Measurements from ENCODE around the gene ACY1. TPM values are rescaled to one million over a fixed set of nuclear protein-coding genes. Genes with fewer than 3 reads are reported as not detected.

The ACY1 gene
- total RNA-seq, 1 donor from 2014 or later, result 52.9 TPM

Other genes starting within 250 kb of the ACY1 start
- not detected in 2 replicates for gene IQCF6, start 204.3 kb upstream of the ACY1 start, total RNA-seq
- not detected in 2 replicates for gene IQCF2, start 121.9 kb upstream of the ACY1 start, total RNA-seq
- not detected in 2 replicates for gene IQCF5, start 107.9 kb upstream of the ACY1 start, total RNA-seq
- not detected in 2 replicates for gene IQCF1, start 80.2 kb upstream of the ACY1 start, total RNA-seq
- 22.1 and 22.3 TPM in 2 replicates for gene RRP9, start 41.6 kb upstream of the ACY1 start, total RNA-seq
- gene PARP3, start 41.2 kb upstream of the ACY1 start, total RNA-seq, result 21.7 and 24.0 TPM in 2 replicates
- not detected in 2 replicates for gene GPR62, start 28.2 kb upstream of the ACY1 start, total RNA-seq
- gene PCBP4, start 16.1 kb upstream of the ACY1 start, total RNA-seq, result 159 and 351 TPM in 2 replicates
- 31.6 and 32.5 TPM in 2 replicates for gene ABHD14B, start 9.5 kb upstream of the ACY1 start, total RNA-seq
- 20.6 and 38.8 TPM in 2 replicates for gene ABHD14A, start 8.5 kb upstream of the ACY1 start, total RNA-seq
- 1,456 and 1,610 TPM in 2 replicates for gene RPL29, start 12.4 kb downstream of the ACY1 start, total RNA-seq
- 8.9 and 12.3 TPM in 2 replicates for gene DUSP7, start 73.0 kb downstream of the ACY1 start, total RNA-seq
- 1.2 and 1.3 TPM in 2 replicates for gene POC1A, start 170.9 kb downstream of the ACY1 start, total RNA-seq
- 59.7 and 83.9 TPM in 2 replicates for gene ALAS1, start 214.6 kb downstream of the ACY1 start, total RNA-seq
- 0.05 TPM in 1 of 2 replicates, not detected in the other for gene TLR9, start 242.1 kb downstream of the ACY1 start, total RNA-seq

All from myocyte (in vitro differentiated cells).